A549 (cell line): ENCODE measurements around the gene GLS. TPM values are rescaled to one million over a fixed set of nuclear protein-coding genes. Genes with fewer than 3 reads are reported as not detected.

Experiments used
- ATAC-seq, 2 experiments: fragments of 200-7000 bp in 1 of 2; fragments of >200 bp in 1 of 2; cut with Nextera tagmentation in 1 of 2; cut with Tn5 transposase in 1 of 2; 3 replicates each; pipeline versions ENCODE4 v1.8.0 to v1.9.1; 2018 to 2020; ENCODE audit warnings: mild to moderate bottlenecking in 1 of 2, moderate library complexity in 1 of 2
- CTCF ChIA-PET: fragments of 300-600 bp; sonication (Branson Sonifier 250); formaldehyde crosslinking; extraction: SDS; loops from one replicate; lab custom pipeline; 2021; ENCODE audit warnings: antibody characterized with exemption, inconsistent platforms; lab: Yijun Ruan, JAX
- POLR2A ChIA-PET: fragments of 350-600 bp; formaldehyde crosslinking; extraction: SDS; loops from one replicate; lab custom pipeline; 2021; ENCODE audit warnings: antibody characterized with exemption, inconsistent platforms; lab: Yijun Ruan, JAX
- DNase-seq, 2 experiments: peaks; one replicate each; pipeline versions ENCODE4 v3.0.0 to v3.0.0-alpha.2; 2011 to 2016; ENCODE audit warnings: low read depth in 1 of 2, low spot score in 1 of 2
- FAIRE-seq: peaks from 2 replicates; lab custom pipeline; 2011; peaks lifted over from hg19 to GRCh38; lab: Jason Lieb, UNC
- H3K27ac ChIP-seq, 2 experiments: fragments of >200 bp; sonication (Bioruptor Twin); formaldehyde crosslinking; 3 replicates each; pipeline ENCODE4 v1.5.1; 2016 to 2017
- H3K4me1 ChIP-seq: fragments of >200 bp; sonication (Bioruptor Twin); formaldehyde crosslinking; 3 replicates; pipeline ENCODE4 v1.6.1; 2016
- H3K4me2 ChIP-seq: fragments of >200 bp; sonication (Bioruptor Twin); formaldehyde crosslinking; 3 replicates; pipeline ENCODE4 v1.6.1; 2016
- H3K4me3 ChIP-seq: fragments of >200 bp; sonication (Bioruptor Twin); formaldehyde crosslinking; 3 replicates; pipeline ENCODE4 v1.5.1; 2016
- H3K9me3 ChIP-seq: fragments of >200 bp; sonication (Bioruptor Twin); formaldehyde crosslinking; 3 replicates; pipeline ENCODE4 v1.6.1; 2016
- CEBPB ChIP-seq, 2 experiments: fragments of >200 bp in 1 of 2; sonication (Bioruptor Twin) in 1 of 2; formaldehyde crosslinking in 1 of 2; IDR thresholded peaks; 2 replicates each; pipeline ENCODE4 v1.6.1; 2012 to 2016
- CHD4 ChIP-seq: fragments of 200-600 bp; sonication (generic); IDR thresholded peaks from 2 replicates; pipeline ENCODE4 v1.6.1; 2016; ENCODE audit warnings: antibody characterized with exemption, mild to moderate bottlenecking, borderline replicate concordance
- FOSB ChIP-seq: fragments of 250-450 bp; sonication (Bioruptor Pico); IDR thresholded peaks from 2 replicates; pipeline ENCODE4 v1.5.0; 2020; ENCODE audit warnings: mild to moderate bottlenecking, moderate library complexity
- FOSL2 ChIP-seq, 2 experiments: fragments of 450-650 bp in 1 of 2; fragments of >200 bp in 1 of 2; sonication (Bioruptor Twin) in 1 of 2; formaldehyde crosslinking; IDR thresholded peaks; 2 replicates each; pipeline versions ENCODE4 v1.5.0 to v1.6.1; 2016 to 2020; ENCODE audit warnings: mild to moderate bottlenecking in 1 of 2, moderate library complexity in 1 of 2
- FOXS1 ChIP-seq: fragments of 250-450 bp; sonication (Bioruptor Pico); IDR thresholded peaks from 2 replicates; pipeline ENCODE4 v1.5.0; 2020; ENCODE audit warnings: mild to moderate bottlenecking, moderate library complexity
- HOXA7 ChIP-seq: fragments of 250-450 bp; sonication (Bioruptor Pico); IDR thresholded peaks from 2 replicates; pipeline ENCODE4 v1.5.0; 2020; ENCODE audit warnings: mild to moderate bottlenecking, moderate library complexity
- JUN ChIP-seq, 2 experiments: fragments of >200 bp; sonication (Bioruptor Twin); formaldehyde crosslinking; IDR thresholded peaks; 2 replicates in 1 of 2; 3 replicates in 1 of 2; pipeline ENCODE4 v1.6.1; 2016 to 2017
- JUNB ChIP-seq: fragments of >200 bp; sonication (Bioruptor Twin); formaldehyde crosslinking; IDR thresholded peaks from 2 replicates; pipeline ENCODE4 v1.6.1; 2016
- POLR2AphosphoS2 ChIP-seq: conservative IDR thresholded peaks from 2 replicates; pipeline ENCODE4 v1.6.1; 2012; ENCODE audit warnings: low read length, improper control_type of control experiment, inconsistent platforms
- RAD21 ChIP-seq, 2 experiments: fragments of >200 bp in 1 of 2; sonication (Bioruptor Twin) in 1 of 2; formaldehyde crosslinking in 1 of 2; IDR thresholded peaks in 1 of 2; conservative IDR thresholded peaks in 1 of 2; 2 replicates in 1 of 2; 3 replicates in 1 of 2; pipeline ENCODE4 v1.6.1; 2012 to 2018; ENCODE audit warnings: inconsistent platforms in 1 of 2
- RNF2 ChIP-seq: fragments of 200-600 bp; sonication (generic); IDR thresholded peaks from 2 replicates; pipeline ENCODE4 v1.6.1; 2016; ENCODE audit warnings: low read depth, mild to moderate bottlenecking, antibody characterized with exemption, moderate library complexity, borderline replicate concordance
- SMC3 ChIP-seq: fragments of >200 bp; sonication (Bioruptor Twin); formaldehyde crosslinking; IDR thresholded peaks from 3 replicates; pipeline ENCODE4 v1.6.1; 2018; ENCODE audit warnings: inconsistent platforms
- WGBS: methylation state at CpG from one replicate; pipeline ENCODE4 v1.1.6; 2017; ENCODE audit errors: missing lambda C conversion rate; 5-methylcytosine and 5-hydroxymethylcytosine counted together
- polyA plus RNA-seq, 4 experiments: library from polyadenylated mRNA; depleted of rRNA in 3 of 4; stranded (reverse); fragments of >200 nt; fragmentation: RNase III in 1 of 4; extraction: RNeasy Plus Mini Kit Qiagen cat#74134 plus additional on column Dnase treatment in 1 of 4; gene quantifications; 2 replicates in 3 of 4; 3 replicates in 1 of 4; pipeline ENCODE4 v1.2.3, GENCODE V29; 2011 to 2017
- TF ChIP-seq, protein P1 (sequence below): fragments of >200 bp; sonication (Bioruptor Twin); formaldehyde crosslinking; IDR thresholded peaks from 3 replicates; pipeline ENCODE4 v1.5.1; 2016

Gene GLS
- polyA plus RNA-seq, 2 of the 4 experiments (the other 2 are of a cell fraction) = 269 to 321 TPM

DNA sequence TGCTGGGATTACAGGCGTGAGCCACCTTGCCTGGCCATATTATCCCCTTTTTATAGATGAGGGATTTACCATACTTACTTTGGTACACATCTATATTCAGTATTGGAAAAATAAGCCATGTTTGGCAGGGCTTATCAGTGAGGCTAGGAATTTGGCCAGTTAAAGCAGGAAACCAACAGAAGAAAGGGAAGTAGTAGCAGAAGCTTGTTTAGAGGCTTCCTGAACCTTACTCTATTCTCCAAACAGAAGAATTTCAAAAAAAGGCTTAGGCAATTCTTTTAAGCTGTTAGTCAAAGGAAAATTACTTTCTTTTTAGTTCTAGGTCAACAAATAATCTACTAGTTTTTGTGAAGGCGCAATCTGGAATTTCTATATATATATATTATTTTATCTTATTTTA is 3.2 kb upstream of the GLS start:
- Histone ChIP-seq H3K4me3 (no peak overlapping the region), H3K4me2 (no peak overlapping the region), H3K9me3 (no peaks in the 10 kb centered on the region), H3K4me1 (peaks cover 13% of the 10 kb centered on the region; the same call in 1 of the 3 replicates), H3K27ac (no peak overlapping the region)
- ChIA-PET CTCF (interaction anchor here (1.5 kb wide), 1 partner anchor 21 kb away, joined by 6 read pairs; no protein-coding TSS in a partner anchor), POLR2A (no interaction called here)
- 92% methylated on average over 2 of the region's 2 CpGs for WGBS
- TF ChIP-seq RNF2 (no peak), RAD21 (conservative IDR thresholded peaks at IDR 0.05 in 1 of 2, IDR thresholded peaks at IDR 0.05 in 1 of 2) (no peak), JUNB (no peak), FOSB (no peak)
- ATAC-seq (no peak), DNase-seq (no peak), FAIRE-seq (no peak)

DNA sequence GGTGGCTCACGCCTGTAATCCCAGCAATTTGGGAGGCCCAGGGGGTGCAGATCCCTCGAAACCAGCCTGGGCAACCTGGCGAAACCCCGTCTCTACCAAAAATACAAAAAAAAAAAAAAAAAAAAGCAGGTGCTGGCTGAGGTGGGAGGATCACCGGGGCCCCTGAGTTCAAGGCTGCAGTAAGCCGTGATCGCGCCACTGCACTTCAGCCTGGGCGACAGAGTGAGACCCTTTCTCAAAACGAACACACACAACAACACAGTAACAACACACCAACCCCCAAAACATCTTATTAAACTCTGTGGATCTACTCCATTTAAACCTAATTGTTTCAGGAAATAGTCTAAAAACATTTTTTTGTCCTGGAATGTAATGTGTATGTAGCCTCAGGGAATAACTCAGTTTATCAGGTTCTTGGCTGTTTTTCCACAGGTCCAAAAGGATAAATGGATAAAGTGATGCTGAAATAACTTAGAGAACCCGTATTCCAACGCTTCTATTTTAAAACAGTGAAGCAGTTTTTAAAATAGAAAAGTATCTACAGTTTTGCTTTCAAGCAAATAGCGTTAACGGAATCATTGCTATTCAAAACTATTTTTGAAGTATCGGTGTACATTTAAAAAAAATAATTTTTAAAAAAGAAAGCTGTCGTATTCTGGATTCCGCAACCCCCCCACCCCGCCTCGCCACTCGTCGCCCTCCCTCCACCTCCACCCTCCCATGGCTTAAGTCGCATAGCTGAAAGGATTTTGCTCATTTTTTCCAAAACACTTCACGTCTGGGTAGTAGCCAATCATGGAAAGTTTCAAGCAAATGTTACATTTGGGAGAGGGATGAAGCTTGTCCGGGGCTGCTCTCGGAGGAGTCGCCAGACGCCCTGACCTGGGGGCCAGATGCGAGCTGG is 895 bp upstream of the GLS start:
- peak overlapping the region; percentile 80 for H3K4me2 ChIP-seq
- H3K4me3 ChIP-seq = peak overlapping the region; percentile 98
- H3K27ac ChIP-seq = peak overlapping the region; percentile 92 to 99
- no peak for TF ChIP-seq POLR2AphosphoS2
- TF ChIP-seq, protein P1, sequence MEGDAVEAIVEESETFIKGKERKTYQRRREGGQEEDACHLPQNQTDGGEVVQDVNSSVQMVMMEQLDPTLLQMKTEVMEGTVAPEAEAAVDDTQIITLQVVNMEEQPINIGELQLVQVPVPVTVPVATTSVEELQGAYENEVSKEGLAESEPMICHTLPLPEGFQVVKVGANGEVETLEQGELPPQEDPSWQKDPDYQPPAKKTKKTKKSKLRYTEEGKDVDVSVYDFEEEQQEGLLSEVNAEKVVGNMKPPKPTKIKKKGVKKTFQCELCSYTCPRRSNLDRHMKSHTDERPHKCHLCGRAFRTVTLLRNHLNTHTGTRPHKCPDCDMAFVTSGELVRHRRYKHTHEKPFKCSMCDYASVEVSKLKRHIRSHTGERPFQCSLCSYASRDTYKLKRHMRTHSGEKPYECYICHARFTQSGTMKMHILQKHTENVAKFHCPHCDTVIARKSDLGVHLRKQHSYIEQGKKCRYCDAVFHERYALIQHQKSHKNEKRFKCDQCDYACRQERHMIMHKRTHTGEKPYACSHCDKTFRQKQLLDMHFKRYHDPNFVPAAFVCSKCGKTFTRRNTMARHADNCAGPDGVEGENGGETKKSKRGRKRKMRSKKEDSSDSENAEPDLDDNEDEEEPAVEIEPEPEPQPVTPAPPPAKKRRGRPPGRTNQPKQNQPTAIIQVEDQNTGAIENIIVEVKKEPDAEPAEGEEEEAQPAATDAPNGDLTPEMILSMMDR = no peak
- ATAC-seq (peak; percentile 3 to 10; a peak in 4 of 6 replicates), DNase-seq (no peak), FAIRE-seq (no peak)
- CTCF ChIA-PET = interaction anchor here (0.8 to 1.0 kb wide), 3 partner anchors 13 to 99 kb away, joined by 3 to 4 read pairs (median 3); no protein-coding TSS in a partner anchor
- H3K4me1 ChIP-seq = peaks cover 11% of the 10 kb centered on the region; the same call in 2 of the 3 replicates
- H3K9me3 ChIP-seq = no peaks in the 10 kb centered on the region
- POLR2A ChIA-PET = interaction anchor here (0.6 to 4.1 kb wide), 13 partner anchors 9 to 85 kb away, joined by 3 to 45 read pairs (median 4); no protein-coding TSS in a partner anchor
- 32% methylated on average over 28 of the region's 28 CpGs for WGBS

DNA sequence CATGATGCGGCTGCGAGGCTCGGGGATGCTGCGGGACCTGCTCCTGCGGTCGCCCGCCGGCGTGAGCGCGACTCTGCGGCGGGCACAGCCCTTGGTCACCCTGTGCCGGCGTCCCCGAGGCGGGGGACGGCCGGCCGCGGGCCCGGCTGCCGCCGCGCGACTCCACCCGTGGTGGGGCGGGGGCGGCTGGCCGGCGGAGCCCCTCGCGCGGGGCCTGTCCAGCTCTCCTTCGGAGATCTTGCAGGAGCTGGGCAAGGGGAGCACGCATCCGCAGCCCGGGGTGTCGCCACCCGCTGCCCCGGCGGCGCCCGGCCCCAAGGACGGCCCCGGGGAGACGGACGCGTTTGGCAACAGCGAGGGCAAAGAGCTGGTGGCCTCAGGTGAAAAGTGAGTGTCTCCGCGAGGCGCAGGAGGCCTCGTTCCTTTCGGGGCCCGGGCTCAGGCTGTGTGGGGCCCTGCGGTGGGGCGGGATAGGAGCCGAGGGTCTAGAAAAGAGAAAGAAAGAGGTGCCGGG is 520 bp downstream of the GLS start:
- H3K4me1 ChIP-seq = peaks cover 25% of the 10 kb centered on the region
- ATAC-seq = peak in 1 of 2 experiments; percentile 31
- DNase-seq = no peak
- FAIRE-seq = no peak
- H3K4me3 ChIP-seq = peak overlapping the region; percentile 98
- peak overlapping the region; percentile 93 to 99 for H3K27ac ChIP-seq
- under 1% methylated on average over 30 of the region's 60 CpGs for WGBS
- POLR2A ChIA-PET = interaction anchor here (0.6 to 4.1 kb wide), 12 partner anchors 8 to 692 kb away, joined by 3 to 45 read pairs (median 5); no protein-coding TSS in a partner anchor
- no peaks in the 10 kb centered on the region for H3K9me3 ChIP-seq
- peak overlapping the region; percentile 91 for H3K4me2 ChIP-seq
- TF ChIP-seq HOXA7 (CRISPR knock-in tag) (no peak), FOXS1 (CRISPR knock-in tag) (no peak), SMC3 (no peak), CHD4 (no peak), FOSL2 (IDR thresholded peaks at IDR 0.05) (no peak), FOSL2 (CRISPR knock-in tag; IDR thresholded peaks at IDR 0.05) (no peak), JUN (IDR thresholded peaks at IDR 0.05) (peak in 1 of 2 experiments; percentile 10; a peak in 1 of 5 replicates), CEBPB (IDR thresholded peaks at IDR 0.05) (no peak)
- CTCF ChIA-PET = no interaction called here
